Stimulated activated CD8-positive, alpha-beta memory T cell treated with anti-CD3 and anti-CD28 coated beads, Interleukin-4, amount 100 ng/mL, for 24 hours (primary cell): Measurements from ENCODE around the gene FUT7.
"Not testable (repeated sequence)": the region's sequence is repeated elsewhere in the genome, so short reads cannot be mapped to it uniquely, and the experiment has no call there.

Experiments
- DNase-seq: peaks from one replicate; pipeline ENCODE4 v3.0.0-alpha.2; 2020; ENCODE audit warnings: low read depth

Gene FUT7

DNA sequence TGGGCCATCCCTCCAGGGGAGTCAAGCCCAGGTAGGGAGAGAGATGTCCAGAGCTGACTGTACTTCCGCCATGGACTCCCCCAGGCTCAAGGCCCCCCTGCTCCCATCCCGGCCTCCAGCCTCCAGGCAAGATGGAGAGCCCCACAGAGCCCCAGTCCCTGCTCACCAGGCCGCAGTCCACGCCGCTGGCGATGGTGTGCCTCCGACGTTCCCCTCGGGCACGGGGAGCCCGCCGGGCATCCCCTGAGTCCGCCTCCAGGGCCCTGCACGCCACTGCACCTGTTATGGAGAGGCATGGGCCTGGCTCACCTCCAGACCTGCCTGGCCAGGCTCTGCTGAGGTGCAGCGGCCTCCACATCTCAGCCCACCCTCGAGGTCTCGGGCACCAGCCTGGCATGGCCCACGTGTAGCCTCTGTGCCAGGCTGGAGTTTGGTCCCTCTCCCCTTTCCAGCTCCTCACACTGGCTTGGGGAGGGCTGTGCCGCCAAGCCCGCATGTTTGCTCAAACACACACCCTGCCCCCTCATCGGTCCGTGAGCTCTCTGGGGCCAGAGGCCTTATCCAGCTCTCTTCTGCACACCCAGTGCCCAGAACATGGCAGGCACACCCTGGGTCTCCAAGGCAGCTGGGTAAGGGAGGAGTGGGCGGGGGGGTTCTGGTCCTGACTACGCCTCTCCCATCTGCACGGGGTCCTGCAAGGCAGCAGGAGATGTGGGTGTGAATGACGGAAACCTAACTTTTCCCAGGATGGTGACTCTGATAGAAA, 34.4 kb upstream of the FUT7 start:
- no peak for DNase-seq

DNA sequence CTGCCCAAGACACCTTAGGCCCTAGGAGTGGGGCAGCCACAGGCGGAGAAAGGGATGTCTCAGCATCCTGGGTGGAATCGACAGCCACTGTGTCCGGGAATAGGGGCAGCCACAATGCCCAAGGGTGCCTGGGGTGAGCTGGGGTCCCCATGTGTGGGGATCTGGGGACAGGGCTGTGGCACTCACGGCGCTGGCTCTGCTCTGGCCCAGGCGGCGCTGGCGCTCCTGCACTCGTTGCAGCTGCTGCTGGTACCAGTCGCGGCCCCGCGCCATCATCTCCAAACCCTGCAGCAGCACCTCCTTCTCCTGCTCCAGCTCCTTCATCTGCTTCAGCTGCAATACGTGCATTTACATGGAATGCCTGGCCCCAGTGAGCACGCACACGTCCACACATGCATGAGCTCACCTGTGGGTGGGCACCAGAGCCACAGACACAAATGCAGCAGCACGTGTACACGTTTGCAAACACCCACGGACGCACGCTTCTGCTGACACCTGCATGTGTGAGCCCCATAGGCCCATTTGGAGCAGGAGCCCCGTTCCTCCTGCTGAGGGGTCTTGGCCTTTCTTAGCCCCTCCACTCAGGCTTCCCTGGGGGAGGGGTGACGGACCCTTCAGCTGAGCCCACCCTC, 33.6 kb upstream of the FUT7 start:
- no peak for DNase-seq

DNA sequence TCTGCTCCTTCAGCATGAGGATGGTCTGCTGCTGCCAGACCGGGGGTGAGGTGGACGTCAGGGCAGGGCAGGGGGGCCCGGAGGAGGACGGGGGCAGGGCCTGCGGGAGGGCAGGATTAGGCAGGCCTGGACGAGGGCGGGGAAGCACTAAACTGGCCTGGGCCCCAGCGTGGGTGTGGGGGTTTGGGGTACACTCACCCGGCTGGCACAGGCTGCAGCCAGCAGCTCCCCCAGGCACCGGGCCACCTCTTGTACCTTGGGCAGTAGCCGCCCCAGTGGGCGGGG, 32.9 kb upstream of the FUT7 start:
- DNase-seq = no peak

DNA sequence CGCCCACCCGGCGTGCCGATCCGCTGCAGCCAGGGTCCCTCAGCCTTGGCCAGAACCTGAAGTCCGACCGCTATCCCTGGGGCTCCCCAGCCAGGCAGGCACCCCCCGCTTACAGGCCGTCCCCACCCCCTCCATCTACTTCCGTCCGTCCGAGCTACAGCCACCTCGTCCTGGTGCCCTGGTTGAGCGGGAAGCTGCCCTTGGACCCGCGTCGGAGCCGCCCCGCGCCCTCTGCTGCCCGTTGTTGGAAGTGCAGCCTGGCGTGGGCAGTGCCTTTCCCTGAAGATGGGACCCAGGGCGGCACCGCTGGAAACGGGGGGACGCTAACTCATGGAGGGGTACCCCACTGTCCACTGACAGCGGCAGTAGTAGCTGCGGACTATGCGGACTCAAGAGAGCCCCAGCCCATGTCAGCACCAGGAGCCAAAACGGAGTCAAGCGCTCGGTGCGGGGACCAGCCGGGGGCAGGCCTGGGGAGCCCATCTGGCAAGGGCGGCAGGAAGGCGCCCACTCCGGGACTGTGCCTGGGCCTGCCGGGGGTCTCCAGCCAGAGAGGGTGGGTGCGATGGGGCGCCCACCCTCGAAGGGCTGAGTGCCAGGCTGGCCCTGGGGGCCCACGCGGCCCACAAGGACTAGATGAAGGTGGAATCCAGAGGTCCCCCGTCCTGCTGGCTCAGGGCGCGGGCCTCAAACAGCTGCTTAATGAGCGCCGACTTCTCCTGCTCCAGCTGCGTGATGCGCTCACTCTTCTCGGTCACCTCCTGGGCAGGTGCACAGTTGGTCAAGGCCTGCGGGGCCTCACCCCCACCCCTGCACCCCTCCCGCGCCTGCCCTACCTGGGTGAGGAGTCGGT, 32.4 kb upstream of the FUT7 start:
- no peak for DNase-seq

DNA sequence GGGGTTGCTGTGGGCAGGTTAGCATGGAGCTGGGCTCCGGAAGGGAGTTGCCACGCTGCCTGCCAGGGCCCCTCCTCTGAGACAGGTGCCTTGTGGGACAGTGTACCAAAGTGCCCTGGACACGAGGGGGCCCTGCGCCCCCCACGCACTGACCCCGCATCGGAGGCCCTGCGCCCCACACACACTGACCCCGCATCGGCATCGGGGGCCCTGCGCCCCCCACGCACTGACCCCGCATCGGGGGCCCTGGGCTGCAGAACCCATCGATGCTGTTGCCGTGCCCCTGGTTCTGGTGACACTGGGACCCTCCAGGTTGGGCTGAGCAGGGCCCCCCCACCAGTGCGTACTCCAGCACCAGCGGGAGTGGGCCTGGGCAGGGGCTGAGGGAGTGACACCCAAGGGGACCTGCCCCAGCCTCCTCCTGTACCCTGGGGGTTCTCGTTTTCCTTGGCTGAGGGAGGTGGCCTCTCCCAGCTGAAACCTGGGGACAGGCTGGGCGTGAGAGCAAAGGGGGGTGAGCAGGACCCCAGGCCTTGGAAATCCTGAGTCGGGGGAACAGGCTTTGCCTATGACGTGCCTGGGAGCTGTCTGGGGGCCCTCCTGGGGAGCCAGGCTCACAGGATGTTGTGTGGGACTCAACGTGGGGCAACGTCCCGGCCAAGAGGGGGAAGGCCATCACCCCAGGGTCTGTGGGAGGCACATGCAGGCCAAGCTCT, 31.6 kb upstream of the FUT7 start:
- no peak for DNase-seq

DNA sequence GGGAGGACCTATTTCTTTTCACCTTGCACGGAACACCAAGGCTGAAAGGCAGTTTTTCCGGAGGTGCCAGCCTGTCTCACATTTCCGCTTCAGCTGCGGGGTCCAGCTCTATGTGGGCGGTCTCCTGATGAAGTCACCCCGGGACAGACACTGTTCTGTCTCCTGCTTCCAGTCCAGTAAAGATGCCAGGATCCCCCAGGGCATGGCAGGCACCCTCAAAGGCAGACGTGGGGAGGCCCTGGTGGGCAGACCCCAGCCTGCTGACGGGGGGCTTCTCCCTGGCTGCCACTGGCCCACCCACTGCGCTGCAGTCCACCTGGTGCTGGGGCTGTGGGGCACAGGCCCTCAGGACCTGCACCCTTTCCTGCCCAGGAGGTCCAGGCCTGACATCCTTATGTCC, 30.9 kb upstream of the FUT7 start:
- DNase-seq = not testable (repeated sequence)

DNA sequence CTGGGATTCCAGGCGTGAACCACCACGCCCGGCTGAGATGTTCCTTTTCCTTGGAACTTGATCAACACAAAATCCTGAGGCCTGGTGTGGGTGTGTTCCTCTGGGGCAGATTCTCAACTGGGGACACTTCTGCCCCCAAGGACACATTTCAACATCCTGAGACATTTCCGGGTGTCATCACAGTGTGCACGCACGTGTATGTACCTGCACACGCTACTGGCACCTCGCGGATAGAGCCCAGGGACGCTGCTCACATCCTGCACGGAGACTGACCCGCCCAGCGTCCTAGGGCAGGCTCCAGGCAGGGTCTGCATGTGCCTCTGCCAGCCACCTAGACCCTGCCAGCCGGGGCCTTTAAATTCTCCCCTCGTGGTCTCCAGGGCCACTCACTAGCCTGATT, 30.5 kb upstream of the FUT7 start:
- DNase-seq = no peak

DNA sequence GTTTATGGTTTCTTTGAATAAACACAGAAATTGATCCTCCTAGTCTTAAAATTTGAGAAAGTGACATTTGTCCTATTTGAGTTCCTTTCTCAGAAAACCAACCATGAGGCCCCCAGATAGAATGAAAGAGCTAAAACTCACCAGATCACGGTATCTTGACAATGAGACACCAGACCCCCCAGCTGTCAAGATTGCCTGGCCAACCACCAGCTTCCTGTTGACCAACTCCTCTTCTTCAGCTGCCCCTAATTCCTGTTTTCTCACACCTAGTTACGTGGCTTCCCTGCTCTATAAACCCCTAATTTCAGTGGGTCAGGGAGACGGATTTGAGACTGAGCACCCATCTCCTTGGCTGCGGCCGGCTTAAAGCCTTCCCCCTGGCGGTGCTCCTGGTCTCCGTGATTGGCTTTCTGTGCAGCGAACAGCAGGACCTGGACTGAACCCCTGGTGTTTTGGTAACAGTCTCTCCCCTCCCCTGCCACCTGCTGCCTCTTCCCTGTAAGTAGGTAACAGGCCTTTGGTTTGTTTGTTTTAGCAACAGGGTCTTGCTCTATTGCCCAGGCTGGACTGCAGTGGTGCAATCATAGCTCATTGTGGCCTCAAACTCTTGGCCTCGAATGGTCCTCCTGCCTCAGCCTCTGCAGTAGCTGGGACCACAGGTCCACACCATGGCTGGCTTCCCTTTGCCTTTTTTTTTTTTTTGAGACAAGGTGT, 26.8 kb upstream of the FUT7 start:
- no peak for DNase-seq

DNA sequence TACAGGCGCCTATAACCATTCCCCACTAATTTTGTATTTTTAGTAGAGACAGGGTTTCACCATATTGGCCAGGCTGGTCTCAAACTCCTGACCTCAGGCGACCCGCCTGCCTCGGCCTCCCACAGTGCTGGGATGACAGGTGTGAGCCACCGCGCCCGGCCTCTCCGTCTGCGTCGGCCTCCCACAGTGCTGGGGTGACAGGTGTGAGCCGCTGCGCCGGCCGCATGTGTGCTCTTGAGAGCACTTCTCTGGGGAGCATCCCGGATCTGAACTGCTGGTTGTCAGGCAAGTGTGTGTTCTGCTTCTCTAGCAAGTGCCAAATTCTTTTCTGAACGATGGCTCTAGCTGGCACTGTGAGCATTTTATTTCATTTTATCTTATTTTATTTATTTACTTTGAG, 25.7 kb upstream of the FUT7 start:
- DNase-seq = no peak

DNA sequence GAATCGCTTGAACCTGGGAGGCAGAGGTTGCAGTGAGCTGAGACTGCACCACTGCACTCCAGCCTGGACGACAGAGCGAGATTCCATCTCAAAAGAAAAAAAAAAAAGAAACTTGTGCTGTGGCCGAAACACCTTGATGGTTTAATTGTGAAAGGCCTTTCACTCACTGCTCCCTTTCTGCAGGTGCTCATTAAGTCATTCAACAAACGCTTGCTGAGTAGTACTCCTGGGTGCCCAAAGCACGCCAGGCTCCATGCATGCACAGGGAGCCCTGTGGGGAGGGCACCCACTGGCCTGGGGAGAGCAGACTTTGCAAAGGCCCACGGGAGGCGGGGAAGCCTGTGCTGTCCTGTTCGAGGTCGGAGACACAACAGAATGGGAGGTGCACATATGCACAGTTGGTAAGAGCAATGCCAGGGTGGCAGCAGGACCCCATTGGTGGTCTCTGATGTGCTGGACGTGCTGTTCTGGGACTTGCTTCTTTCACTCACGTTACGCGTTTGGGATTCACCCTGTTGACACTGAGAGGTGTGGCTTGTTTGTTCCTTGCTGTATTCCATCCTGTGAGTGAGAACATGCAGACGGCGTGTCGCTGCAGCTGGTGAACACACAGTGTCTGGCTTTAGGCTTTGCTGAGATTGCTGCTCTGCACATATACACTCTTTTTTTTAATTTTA, 25.0 kb upstream of the FUT7 start:
- DNase-seq = no peak

DNA sequence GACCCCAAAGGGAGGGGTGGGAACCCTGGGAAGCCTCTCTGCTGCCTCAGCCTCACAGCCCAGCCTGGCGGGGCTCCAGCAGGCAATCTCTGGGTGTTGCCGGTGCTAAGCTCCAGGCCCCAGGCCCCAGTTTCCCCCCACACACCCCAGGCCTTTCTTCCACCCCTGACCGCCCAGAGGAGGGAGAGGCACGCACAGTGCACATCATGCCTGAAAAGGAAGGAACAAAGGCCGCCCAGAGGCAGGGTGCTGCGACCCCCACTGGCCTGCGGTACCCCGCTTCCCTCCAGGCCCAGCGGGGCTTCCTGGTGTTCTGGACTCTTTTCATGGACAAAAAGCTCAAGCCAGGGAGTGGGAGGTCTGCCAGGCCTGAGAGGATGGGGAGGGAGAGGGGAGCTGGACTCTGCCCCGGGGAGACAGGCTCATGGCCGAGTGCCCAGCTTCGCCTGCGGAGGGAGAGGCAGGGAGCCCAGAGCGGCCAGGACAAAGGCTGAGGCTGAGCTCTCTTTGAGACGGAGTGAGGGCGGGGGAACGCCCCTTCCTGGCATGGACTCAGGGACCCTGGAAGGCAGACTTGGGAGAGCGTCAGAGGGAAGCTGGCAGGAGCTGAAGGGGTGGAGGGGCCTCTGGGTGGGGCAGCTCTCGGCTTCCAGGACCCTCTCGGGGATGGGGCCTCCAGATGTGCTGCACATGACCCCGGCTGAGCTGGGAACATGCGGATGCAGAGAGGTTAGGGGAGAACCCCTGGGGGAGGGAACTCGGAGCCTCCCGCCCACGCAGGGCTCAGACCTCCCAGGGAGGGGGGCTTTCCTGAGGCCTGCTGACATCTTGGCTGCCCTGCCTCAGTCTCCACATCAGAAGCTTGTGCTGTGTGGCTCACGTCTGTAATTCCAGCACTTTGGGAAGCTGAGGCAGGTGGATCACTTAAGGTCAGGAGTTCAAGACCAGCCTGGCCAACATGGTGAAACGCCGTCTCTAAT, 23.8 kb upstream of the FUT7 start:
- DNase-seq = no peak

DNA sequence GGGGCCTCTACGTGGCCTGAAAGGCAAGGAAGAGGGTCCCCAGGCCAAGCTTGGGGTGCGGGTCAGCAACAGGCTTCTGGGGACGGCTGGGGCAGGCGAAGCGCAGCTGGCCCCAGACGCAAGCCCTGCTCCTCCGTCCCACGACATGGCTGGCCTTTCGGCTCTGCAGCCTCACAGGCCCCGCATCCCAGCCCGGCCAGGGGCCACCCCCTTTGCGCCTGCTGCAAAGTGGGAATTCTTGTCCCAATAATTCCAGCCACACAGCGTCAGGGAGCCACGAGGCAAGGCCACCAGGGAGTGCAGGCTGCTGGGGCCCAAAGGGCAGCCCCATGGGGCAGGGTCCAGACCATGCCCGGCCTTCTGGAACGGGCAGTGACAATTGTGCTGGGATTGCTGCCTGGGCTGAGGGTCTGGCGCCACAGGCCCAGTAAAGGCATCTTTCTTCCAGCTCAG, 23.1 kb upstream of the FUT7 start:
- DNase-seq = no peak

DNA sequence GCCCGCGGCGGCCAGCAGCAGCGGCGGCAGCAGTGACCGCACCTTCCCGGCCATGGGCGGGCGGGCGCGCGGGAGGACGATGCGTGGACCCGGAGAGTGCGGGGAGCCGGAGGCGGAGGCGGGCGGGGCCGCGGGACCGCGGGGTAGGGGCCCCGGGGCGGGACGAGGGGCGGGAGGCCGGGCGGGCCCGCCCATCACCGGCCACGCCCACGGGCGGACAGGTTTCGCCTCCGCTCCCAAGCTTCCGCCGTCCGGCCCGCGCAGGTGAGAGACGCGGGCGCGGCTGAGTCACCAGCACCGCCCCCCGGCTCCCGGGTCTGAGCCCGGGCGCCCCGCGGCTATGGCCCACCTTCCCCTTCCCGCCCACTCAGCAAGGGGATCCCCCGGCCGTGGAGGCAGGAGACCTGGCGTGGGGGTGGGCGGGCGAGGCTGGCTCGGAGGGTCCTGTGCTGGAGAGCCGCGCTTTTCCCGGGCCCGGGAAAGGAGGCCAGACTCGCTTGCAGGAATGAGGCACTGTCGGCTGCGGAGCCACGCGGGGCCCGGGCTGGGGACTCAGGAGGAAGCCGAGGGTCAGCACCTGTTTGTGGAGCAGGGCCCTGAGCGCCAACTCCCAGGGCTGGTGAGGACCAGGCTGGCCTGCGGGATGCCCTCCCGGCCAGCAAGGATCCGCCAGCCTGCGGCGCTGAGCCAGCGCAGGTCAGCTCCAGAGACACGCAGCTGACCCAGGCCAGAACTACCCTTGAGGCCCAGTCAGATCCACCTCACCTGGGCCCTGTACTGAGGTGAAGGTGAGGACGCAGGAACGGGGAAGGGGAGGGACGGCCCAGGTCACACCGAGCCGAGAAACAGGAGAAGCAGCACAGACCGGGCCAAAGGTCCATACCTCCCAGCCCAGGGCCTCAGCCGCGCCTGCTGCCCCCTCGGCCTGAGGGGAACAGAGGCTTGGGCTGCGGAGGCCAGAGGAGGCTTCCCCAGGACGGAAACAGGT, 22.4 kb upstream of the FUT7 start, which contains the start of gene ENTPD2:
Gene ENTPD2 (minus strand): TSS at position 118 of the 988 bp plus-strand sequence. CDS start 64 bp downstream, at position 54.
- DNase-seq = no peak

DNA sequence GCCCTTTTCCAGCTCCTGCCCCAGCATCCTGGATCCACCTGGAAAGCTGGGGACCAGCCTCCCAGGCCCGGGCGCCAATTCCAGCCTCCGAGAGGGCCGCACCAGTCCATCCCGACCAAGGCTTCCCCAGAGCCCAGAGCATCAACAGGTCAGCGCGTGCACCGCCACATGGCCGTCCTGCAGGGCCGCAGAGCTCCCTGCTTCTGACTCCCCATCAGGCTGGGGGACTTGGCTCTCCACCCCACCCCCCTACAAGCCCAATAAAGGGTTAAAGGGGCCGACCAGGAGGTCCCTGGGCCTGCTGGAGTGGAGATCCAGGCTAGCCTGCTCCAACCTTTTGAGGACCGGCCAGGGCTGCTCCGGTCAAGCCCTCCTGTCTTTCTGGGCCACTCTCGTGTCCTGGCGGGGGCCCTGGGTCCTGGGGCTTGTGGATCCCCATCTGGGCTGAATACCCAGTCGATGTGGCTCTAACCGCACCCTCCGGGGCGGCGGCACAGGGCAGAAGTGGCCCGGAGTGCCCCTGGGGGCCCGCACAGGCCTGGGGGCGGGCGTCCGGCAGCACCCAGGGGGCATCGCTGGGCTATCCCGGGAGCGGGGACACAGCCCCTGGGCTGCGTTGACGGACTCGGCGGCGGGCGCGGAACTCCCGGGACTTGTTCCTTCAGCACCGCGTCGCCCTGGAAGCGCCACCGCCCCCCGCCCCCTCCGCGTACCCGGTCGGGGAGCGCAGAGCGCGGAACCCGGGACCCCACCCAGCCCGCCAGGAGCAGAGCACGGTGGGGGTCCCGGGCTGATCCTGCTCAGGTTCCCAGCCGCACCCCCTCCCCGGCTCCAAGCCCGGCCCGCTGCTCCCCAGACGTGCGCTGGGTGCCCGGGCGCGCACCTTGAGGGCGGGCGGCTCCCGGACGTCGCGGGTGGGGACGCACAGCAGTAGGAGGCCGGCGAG, 21.4 kb upstream of the FUT7 start:
- no peak for DNase-seq

DNA sequence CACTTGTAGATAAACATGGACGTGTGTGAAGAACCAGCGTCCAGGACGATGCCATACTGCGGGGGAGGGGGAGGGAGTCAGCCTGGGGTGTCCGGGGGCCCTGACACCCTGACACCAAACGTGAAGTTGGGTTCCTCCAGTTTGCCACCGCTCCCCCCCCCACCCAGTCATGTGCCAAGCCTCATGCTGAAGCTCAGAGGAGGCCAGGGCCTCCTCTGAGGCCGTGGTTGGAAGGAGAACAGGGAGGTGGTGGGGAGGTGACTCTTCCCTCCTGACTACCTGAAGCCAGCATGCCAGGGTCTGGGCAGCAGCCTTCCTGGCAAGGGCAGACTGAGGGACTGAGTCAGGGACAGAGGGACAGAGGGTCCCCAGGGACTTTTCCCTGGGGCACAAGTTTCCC, 20.4 kb upstream of the FUT7 start:
- DNase-seq = no peak

DNA sequence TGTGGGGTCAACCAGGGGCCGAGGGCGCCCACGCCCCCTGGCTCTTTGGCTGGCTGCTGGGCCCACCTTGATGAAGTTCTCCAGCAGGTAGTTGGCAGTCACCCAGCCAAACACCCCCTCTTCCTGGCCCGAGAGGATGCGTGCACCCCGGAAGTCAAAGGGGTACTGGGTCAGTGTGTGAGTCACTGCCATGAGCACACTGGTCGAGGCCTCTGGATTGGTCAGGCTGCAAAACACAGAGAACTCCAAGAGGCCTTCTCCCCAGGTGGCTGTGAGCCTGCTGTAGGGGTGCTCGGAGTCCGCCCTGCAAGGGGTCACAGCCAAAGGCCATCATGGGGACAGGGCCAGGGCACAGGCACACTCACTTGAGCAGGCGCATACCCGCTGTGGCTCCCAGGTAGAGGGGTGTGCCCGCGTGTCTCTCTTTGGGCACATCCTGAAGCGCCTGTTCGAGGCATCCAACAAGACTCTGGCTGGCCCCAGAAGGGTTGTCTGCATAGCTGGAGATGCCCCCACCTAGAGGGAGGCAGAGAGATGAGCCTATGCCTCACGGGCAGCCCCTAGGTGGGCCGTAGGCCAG, 19.3 kb upstream of the FUT7 start:
- DNase-seq = no peak

DNA sequence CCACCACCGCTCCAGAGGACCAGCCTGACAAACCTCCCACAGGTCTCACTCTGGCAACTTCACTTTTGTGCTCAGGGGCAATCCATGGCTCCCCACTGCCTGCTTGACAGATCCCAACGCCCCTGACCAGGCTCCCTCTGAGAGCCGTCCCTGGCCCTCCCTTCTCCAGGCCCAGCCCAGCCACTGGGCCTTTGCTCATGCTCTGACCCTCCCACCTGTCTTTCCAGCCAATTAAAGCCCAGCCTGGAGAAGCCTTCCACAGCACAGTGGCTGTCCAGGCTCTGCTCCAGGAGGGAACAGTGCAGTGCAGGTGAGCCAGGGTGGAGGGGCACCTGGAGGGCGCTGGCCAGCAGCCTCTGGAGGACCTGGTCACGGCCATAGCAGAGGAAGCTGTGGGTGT, 18.7 kb upstream of the FUT7 start:
- DNase-seq = no peak
